ENCODE results near the gene KCNQ1OT1.
A peak's percentile ranks its signal among the peaks of the same experiment; 100 is the strongest.

KCNQ1OT1 gene

DNA sequence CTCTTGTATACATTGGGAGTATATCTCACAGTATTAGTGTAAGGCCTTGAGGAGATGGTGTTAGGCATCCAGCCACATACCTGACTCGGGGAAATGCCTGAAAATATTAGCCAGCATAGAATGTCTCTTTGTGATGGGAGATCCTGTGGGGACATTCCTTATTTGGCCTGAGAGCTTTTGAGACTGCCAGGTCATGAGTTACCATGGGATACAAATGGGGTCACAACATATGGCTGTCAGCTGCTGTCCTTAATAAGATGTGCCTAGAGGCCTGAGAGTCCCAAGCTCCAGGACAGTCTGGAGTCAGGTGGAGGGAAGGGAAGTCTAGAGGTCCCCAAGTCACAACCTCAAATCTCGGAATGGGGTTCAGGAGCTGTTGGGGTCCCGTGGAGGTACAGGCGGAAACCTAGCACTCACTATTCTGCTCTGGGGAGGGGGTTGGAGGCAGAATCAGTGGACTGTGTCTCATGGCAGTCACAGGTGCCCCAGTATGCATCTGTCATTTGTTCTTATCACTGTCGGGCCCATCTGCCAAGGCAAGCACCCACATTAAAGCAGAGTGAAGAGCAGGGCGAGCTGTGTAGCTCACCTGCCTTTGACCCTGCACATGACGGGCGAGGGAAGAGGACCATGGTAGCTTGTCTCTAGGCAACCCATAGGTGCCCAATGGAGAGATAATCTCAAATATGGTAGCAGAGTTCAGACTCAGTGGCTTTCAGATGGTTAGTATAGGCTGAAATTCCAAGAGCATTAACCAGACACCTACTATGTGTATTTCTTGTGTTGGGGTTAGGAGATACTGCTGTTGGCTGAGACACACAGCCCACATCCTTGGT is 29.9 kb downstream of the KCNQ1OT1 start:
- H2AFZ ChIP-seq (ENCODE audit: low read length) = no peak overlapping the region
- no peak overlapping the region for H4K8ac ChIP-seq (ENCODE audit: low read depth, low read length)
- no peak overlapping the region for H2BK5ac ChIP-seq (ENCODE audit: low read length)
- peaks cover 4% of the 10 kb centered on the region for H3K79me1 ChIP-seq (ENCODE audit: low read depth, low read length)
- no peak overlapping the region for H2AK5ac ChIP-seq (ENCODE audit: low read depth, low read length)
- no peak overlapping the region for H3K18ac ChIP-seq (ENCODE audit: low read length)
- peaks cover 0 to 4% of the 10 kb centered on the region in 2 donors for H3K4me1 ChIP-seq (ENCODE audit: control insufficient read depth in 2 of 2, insufficient read depth in 1 of 2, low read depth in 1 of 2, low read length in 2 of 2)
- DNase-seq (ENCODE audit: low spot score) = no peak
- H2BK12ac ChIP-seq (ENCODE audit: low read length) = no peak overlapping the region
- H3K14ac ChIP-seq (ENCODE audit: low read length) = no peak overlapping the region
- H3K36me3 ChIP-seq (replicated peaks in 1 of 2; ENCODE audit: control insufficient read depth in 2 of 2, insufficient read depth in 2 of 2, low read length in 2 of 2) = peaks cover 0 to 7% of the 10 kb centered on the region in 2 donors
- H3K4me2 ChIP-seq (ENCODE audit: insufficient read depth, low read length, poor library complexity, severe bottlenecking) = no peak overlapping the region
- no CpG with 5 or more reads among the region's 8 CpGs for WGBS, 2 donors (ENCODE audit: extremely low coverage in 2 of 2, insufficient read length in 2 of 2, insufficient replicate concordance in 1 of 2)
- H2BK120ac ChIP-seq (ENCODE audit: low read depth, low read length) = no peak overlapping the region
- H3K4me3 ChIP-seq (ENCODE audit: low read length in 2 of 2) = no peak overlapping the region
- H2BK15ac ChIP-seq (ENCODE audit: low read length) = no peak overlapping the region
- no peak overlapping the region for H3K9ac ChIP-seq (ENCODE audit: low read depth, low read length, poor library complexity)
- H3K27me3 ChIP-seq (ENCODE audit: control insufficient read depth in 3 of 3, insufficient read depth in 3 of 3, low read depth in 1 of 3, low read length in 3 of 3) = no peaks in the 10 kb centered on the region
- no peak overlapping the region for H3K4ac ChIP-seq (ENCODE audit: low read length)
- H3K9me3 ChIP-seq (replicated peaks in 1 of 2; ENCODE audit: control insufficient read depth in 2 of 2, insufficient read depth in 1 of 2, low read depth in 1 of 2, low read length in 2 of 2) = peaks cover 0 to 1% of the 10 kb centered on the region in 2 donors
- H4K91ac ChIP-seq (ENCODE audit: low read depth, low read length, poor library complexity) = no peak overlapping the region
- H3K27ac ChIP-seq (replicated peaks; ENCODE audit: low read length) = no peak overlapping the region
- H3K23ac ChIP-seq (ENCODE audit: low read depth, low read length, poor library complexity) = no peak overlapping the region

DNA sequence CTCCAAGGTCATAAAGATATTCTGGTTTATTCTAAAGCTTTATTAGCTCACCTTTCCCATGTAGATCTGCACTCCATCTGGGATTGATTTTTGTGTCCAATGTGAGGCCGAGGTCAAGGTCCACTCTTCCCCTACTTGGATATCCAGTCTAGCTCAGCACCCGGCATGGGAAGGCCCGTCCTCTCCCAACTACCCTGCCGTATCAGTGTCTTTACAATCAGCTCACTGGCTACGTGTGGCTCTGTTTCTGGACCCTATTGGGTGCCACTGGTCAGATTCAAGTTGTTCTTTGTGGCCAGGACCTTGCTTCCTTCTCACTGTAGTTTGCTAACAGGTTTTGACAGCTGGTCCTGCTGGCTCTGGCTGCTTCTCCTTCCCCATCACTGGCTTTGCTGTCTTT is 30.9 kb downstream of the KCNQ1OT1 start:
- Histone ChIP-seq H3K27me3 (ENCODE audit: control insufficient read depth in 3 of 3, insufficient read depth in 3 of 3, low read depth in 1 of 3, low read length in 3 of 3) (no peaks in the 10 kb centered on the region), H3K9ac (ENCODE audit: low read depth, low read length, poor library complexity) (no peak overlapping the region), H4K91ac (ENCODE audit: low read depth, low read length, poor library complexity) (no peak overlapping the region), H3K36me3 (replicated peaks in 1 of 2; ENCODE audit: control insufficient read depth in 2 of 2, insufficient read depth in 2 of 2, low read length in 2 of 2) (peaks cover 0 to 7% of the 10 kb centered on the region in 2 donors), H2BK120ac (ENCODE audit: low read depth, low read length) (no peak overlapping the region), H4K8ac (ENCODE audit: low read depth, low read length) (no peak overlapping the region), H3K23ac (ENCODE audit: low read depth, low read length, poor library complexity) (no peak overlapping the region), H3K4me2 (ENCODE audit: insufficient read depth, low read length, poor library complexity, severe bottlenecking) (no peak overlapping the region), H2AFZ (ENCODE audit: low read length) (no peak overlapping the region), H3K4me1 (ENCODE audit: control insufficient read depth in 2 of 2, insufficient read depth in 1 of 2, low read depth in 1 of 2, low read length in 2 of 2) (no peaks in the 10 kb centered on the region), H2BK5ac (ENCODE audit: low read length) (no peak overlapping the region), H3K18ac (ENCODE audit: low read length) (no peak overlapping the region), H3K27ac (replicated peaks; ENCODE audit: low read length) (no peak overlapping the region), H3K79me1 (ENCODE audit: low read depth, low read length) (peaks cover 4% of the 10 kb centered on the region), H2BK12ac (ENCODE audit: low read length) (no peak overlapping the region), H3K4ac (ENCODE audit: low read length) (no peak overlapping the region), H3K9me3 (replicated peaks in 1 of 2; ENCODE audit: control insufficient read depth in 2 of 2, insufficient read depth in 1 of 2, low read depth in 1 of 2, low read length in 2 of 2) (peaks cover 0 to 1% of the 10 kb centered on the region in 2 donors), H2BK15ac (ENCODE audit: low read length) (no peak overlapping the region), H3K4me3 (ENCODE audit: low read length in 2 of 2) (no peak overlapping the region), H2AK5ac (ENCODE audit: low read depth, low read length) (no peak overlapping the region), H3K14ac (ENCODE audit: low read length) (no peak overlapping the region)
- no CpG with 5 or more reads among the region's 5 CpGs for WGBS, 2 donors (ENCODE audit: extremely low coverage in 2 of 2, insufficient read length in 2 of 2, insufficient replicate concordance in 1 of 2)
- no peak for DNase-seq (ENCODE audit: low spot score)

DNA sequence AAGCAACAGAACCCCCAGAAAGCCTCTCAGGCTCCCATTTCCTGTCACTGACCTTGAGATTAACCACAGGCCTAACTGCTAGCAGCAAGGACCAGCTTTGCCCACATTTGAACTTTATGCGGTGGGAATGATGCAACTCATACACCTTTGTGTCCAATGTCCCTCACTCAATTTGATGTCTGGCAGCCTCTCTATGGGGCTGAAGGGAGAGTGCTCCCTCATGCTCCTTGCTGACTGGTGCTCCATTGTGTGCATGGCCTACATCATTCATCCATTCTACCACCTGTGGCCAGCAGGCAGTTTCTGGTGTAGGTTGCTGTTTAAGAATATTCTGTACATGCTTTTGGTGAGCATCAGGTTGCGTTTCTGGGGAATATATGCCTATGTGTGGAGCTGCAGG is 31.9 kb downstream of the KCNQ1OT1 start:
- no peak overlapping the region for H3K4me2 ChIP-seq (ENCODE audit: insufficient read depth, low read length, poor library complexity, severe bottlenecking)

DNA sequence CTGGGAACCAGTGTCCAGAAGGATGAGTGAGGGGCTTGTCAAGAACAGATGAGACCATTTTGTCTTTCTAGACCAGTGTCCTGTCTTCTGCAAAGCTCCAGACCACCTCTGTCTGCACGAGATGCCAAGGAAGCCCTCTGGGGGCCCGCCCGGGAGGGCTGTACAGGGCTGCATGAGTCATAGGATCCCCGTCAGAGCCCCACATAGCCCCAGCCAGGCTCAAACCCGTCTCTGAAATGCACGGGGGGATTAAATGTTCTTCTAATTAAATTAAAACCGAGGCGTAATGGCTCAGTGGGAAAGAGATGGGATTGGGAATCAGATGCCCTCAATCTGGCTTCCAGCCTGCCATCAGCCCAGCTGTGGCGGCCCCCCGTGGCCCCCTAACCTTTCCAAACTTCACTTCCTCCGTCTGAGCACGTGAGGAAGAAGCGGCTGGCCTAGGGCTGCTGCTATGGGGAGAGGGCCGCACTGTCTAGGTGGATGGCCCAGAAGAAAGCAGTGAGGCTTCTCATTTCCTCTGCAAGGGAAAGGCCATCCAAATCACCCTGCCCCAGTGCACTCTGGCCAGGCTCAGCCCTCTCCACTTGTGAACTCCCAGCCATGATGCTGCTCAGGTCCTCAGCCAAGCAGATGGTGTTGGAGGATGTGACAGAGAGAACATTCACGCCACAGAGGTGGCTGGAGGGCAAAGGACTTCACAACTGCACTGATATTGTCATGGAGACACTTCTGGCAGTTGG is 32.8 kb downstream of the KCNQ1OT1 start:
- Histone ChIP-seq H3K36me3 (replicated peaks in 1 of 2; ENCODE audit: control insufficient read depth in 2 of 2, insufficient read depth in 2 of 2, low read length in 2 of 2) (peaks cover 2 to 11% of the 10 kb centered on the region in 2 donors), H3K27ac (replicated peaks; ENCODE audit: low read length) (no peak overlapping the region), H2BK5ac (ENCODE audit: low read length) (no peak overlapping the region), H2AFZ (ENCODE audit: low read length) (no peak overlapping the region), H4K91ac (ENCODE audit: low read depth, low read length, poor library complexity) (no peak overlapping the region), H2AK5ac (ENCODE audit: low read depth, low read length) (no peak overlapping the region), H2BK12ac (ENCODE audit: low read length) (no peak overlapping the region), H3K4ac (ENCODE audit: low read length) (no peak overlapping the region), H3K9me3 (replicated peaks in 1 of 2; ENCODE audit: control insufficient read depth in 2 of 2, insufficient read depth in 1 of 2, low read depth in 1 of 2, low read length in 2 of 2) (peaks cover 5 to 8% of the 10 kb centered on the region in 2 donors), H3K9ac (ENCODE audit: low read depth, low read length, poor library complexity) (peak overlapping the region; percentile 27), H4K8ac (ENCODE audit: low read depth, low read length) (no peak overlapping the region), H3K18ac (ENCODE audit: low read length) (no peak overlapping the region), H3K23ac (ENCODE audit: low read depth, low read length, poor library complexity) (no peak overlapping the region), H3K79me1 (ENCODE audit: low read depth, low read length) (no peaks in the 10 kb centered on the region), H3K4me2 (ENCODE audit: insufficient read depth, low read length, poor library complexity, severe bottlenecking) (no peak overlapping the region), H2BK15ac (ENCODE audit: low read length) (no peak overlapping the region), H2BK120ac (ENCODE audit: low read depth, low read length) (no peak overlapping the region), H3K4me3 (ENCODE audit: low read length in 2 of 2) (no peak overlapping the region), H3K4me1 (ENCODE audit: control insufficient read depth in 2 of 2, insufficient read depth in 1 of 2, low read depth in 1 of 2, low read length in 2 of 2) (no peaks in the 10 kb centered on the region), H3K14ac (ENCODE audit: low read length) (no peak overlapping the region), H3K27me3 (ENCODE audit: control insufficient read depth in 3 of 3, insufficient read depth in 3 of 3, low read depth in 1 of 3, low read length in 3 of 3) (no peaks in the 10 kb centered on the region)
- no peak for DNase-seq (ENCODE audit: low spot score)
- WGBS, 2 donors (ENCODE audit: extremely low coverage in 2 of 2, insufficient read length in 2 of 2, insufficient replicate concordance in 1 of 2) = no CpG with 5 or more reads among the region's 15 CpGs

More for the DNA sequence above, 31.9 kb downstream of the KCNQ1OT1 start:
- no peak overlapping the region for H3K9ac ChIP-seq (ENCODE audit: low read depth, low read length, poor library complexity)
- no peak overlapping the region for H2BK5ac ChIP-seq (ENCODE audit: low read length)
- H3K14ac ChIP-seq (ENCODE audit: low read length) = no peak overlapping the region
- H3K4me3 ChIP-seq (ENCODE audit: low read length in 2 of 2) = no peak overlapping the region
- H3K79me1 ChIP-seq (ENCODE audit: low read depth, low read length) = peaks cover 3% of the 10 kb centered on the region
- H3K4me1 ChIP-seq (ENCODE audit: control insufficient read depth in 2 of 2, insufficient read depth in 1 of 2, low read depth in 1 of 2, low read length in 2 of 2) = no peaks in the 10 kb centered on the region
- no peak overlapping the region for H3K23ac ChIP-seq (ENCODE audit: low read depth, low read length, poor library complexity)
- H2AK5ac ChIP-seq (ENCODE audit: low read depth, low read length) = no peak overlapping the region
- H3K18ac ChIP-seq (ENCODE audit: low read length) = no peak overlapping the region
- no peak for DNase-seq (ENCODE audit: low spot score)
- H4K8ac ChIP-seq (ENCODE audit: low read depth, low read length) = no peak overlapping the region
- H3K36me3 ChIP-seq (replicated peaks in 1 of 2; ENCODE audit: control insufficient read depth in 2 of 2, insufficient read depth in 2 of 2, low read length in 2 of 2) = peaks cover 2 to 11% of the 10 kb centered on the region in 2 donors
- H4K91ac ChIP-seq (ENCODE audit: low read depth, low read length, poor library complexity) = no peak overlapping the region
- no CpG with 5 or more reads among the region's 2 CpGs for WGBS, 2 donors (ENCODE audit: extremely low coverage in 2 of 2, insufficient read length in 2 of 2, insufficient replicate concordance in 1 of 2)
- no peak overlapping the region for H3K27ac ChIP-seq (replicated peaks; ENCODE audit: low read length)
- H2BK15ac ChIP-seq (ENCODE audit: low read length) = no peak overlapping the region
- no peak overlapping the region for H2BK120ac ChIP-seq (ENCODE audit: low read depth, low read length)
- no peak overlapping the region for H2AFZ ChIP-seq (ENCODE audit: low read length)
- H3K9me3 ChIP-seq (replicated peaks in 1 of 2; ENCODE audit: control insufficient read depth in 2 of 2, insufficient read depth in 1 of 2, low read depth in 1 of 2, low read length in 2 of 2) = peaks cover 3 to 5% of the 10 kb centered on the region in 2 donors
- no peaks in the 10 kb centered on the region for H3K27me3 ChIP-seq (ENCODE audit: control insufficient read depth in 3 of 3, insufficient read depth in 3 of 3, low read depth in 1 of 3, low read length in 3 of 3)
- H3K4ac ChIP-seq (ENCODE audit: low read length) = no peak overlapping the region
- no peak overlapping the region for H2BK12ac ChIP-seq (ENCODE audit: low read length)

Data from neuronal stem cell (in vitro differentiated cells).